ENCODE results near the gene MMP24OS. TPM values are rescaled to one million over a fixed set of nuclear protein-coding genes. Genes with fewer than 3 reads are reported as not detected.

The MMP24OS gene
- total and polyA plus RNA-seq, 2 donors (not counting 3 experiments of a cell fraction or from before 2014, with no cell fraction given): 35.1 to 55.6 TPM

DNA sequence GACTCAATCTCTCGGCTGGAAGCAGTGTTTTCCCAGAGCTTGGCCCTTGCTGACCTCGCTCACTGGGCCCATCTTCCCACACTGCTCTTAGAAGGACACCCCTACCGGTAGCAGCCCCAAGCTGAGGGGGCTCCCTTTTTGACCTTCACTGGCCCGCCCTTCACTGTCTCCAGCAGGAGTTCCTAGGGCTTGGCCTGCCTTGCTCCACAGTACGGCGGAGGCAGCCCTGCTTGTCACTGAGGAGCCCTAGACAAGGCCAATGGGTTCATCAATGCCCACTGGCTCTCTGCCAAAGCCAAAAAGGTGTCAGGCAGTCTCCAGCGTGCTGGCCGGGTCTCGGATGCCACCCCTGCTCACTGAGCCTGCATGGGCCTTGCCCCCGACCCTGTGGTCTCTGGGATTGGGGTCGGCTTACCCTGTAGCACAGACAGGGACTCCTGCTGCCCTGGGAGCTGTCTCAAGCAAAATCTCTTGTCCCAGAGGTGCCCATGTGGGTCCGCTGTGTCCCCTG lies 2.1 kb downstream of the MMP24OS start:
- Histone ChIP-seq H3K4me1 (ENCODE audit: control insufficient read depth, extremely low read depth, insufficient read depth, low read length) (peaks cover 7% of the 10 kb centered on the region), H2AFZ (ENCODE audit: low read depth, low read length) (no peak overlapping the region), H3K36me3 (ENCODE audit: control insufficient read depth in 2 of 2, extremely low read depth in 1 of 2, insufficient read depth in 2 of 2, low read length in 2 of 2) (peaks cover 16 to 23% of the 10 kb centered on the region in 2 experiments), H3K9me3 (replicated peaks; ENCODE audit: control insufficient read depth, insufficient read depth, low read length) (no peaks in the 10 kb centered on the region), H3K27me3 (ENCODE audit: control insufficient read depth in 2 of 2, insufficient read depth in 2 of 2, low read length in 2 of 2) (no peaks in the 10 kb centered on the region), H3K9ac (replicated peaks; ENCODE audit: extremely low read depth, insufficient read depth, low read length) (no peak overlapping the region), H3K4me2 (ENCODE audit: insufficient read depth, low read length) (no peak overlapping the region), H3K9me1 (replicated peaks; ENCODE audit: control insufficient read depth, extremely low read depth, insufficient read depth, low read length) (no peaks in the 10 kb centered on the region), H3K27ac (ENCODE audit: insufficient read depth, low read depth, low read length) (no peak overlapping the region), H3K4me3 (replicated peaks in 1 of 3; ENCODE audit: insufficient read depth in 1 of 3, low read depth in 1 of 3, low read length in 3 of 3) (no peak overlapping the region), H4K20me1 (replicated peaks; ENCODE audit: control insufficient read depth, extremely low read depth, insufficient read depth, low read length) (no peaks in the 10 kb centered on the region), H3K79me2 (ENCODE audit: control insufficient read depth, insufficient read depth, low read length) (peaks cover 15% of the 10 kb centered on the region)
- dilution Hi-C loops (cut with MboI; ENCODE audit: extremely low pct_ligation_motif_present, low sequenced_read_pairs) (no loop called here), intact Hi-C loops (cut with micrococcal nuclease) (no loop called here)
- BruUV-seq (replicated peaks): no TSS peak
- TF ChIP-seq EZH2 (IDR thresholded peaks at IDR 0.05; ENCODE audit: borderline replicate concordance, low read depth, low read length, severe bottlenecking) (no peak), GATA2 (IDR thresholded peaks at IDR 0.05; ENCODE audit: insufficient read depth, insufficient read length, low read depth, low read length) (no peak), FOS (IDR thresholded peaks at IDR 0.05; ENCODE audit: borderline replicate concordance, insufficient read depth, low read length) (no peak)
- TF ChIP-seq, protein P1, sequence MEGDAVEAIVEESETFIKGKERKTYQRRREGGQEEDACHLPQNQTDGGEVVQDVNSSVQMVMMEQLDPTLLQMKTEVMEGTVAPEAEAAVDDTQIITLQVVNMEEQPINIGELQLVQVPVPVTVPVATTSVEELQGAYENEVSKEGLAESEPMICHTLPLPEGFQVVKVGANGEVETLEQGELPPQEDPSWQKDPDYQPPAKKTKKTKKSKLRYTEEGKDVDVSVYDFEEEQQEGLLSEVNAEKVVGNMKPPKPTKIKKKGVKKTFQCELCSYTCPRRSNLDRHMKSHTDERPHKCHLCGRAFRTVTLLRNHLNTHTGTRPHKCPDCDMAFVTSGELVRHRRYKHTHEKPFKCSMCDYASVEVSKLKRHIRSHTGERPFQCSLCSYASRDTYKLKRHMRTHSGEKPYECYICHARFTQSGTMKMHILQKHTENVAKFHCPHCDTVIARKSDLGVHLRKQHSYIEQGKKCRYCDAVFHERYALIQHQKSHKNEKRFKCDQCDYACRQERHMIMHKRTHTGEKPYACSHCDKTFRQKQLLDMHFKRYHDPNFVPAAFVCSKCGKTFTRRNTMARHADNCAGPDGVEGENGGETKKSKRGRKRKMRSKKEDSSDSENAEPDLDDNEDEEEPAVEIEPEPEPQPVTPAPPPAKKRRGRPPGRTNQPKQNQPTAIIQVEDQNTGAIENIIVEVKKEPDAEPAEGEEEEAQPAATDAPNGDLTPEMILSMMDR (IDR thresholded peaks at IDR 0.05; ENCODE audit: extremely low read depth in 1 of 2, insufficient read depth in 1 of 2, low read depth in 1 of 2, low read length in 2 of 2): no peak
- DNase-seq (ENCODE audit: low read depth, low spot score) (no peak), FAIRE-seq (no peak)
- CTCF ChIA-PET: interaction anchor here (0.8 to 2.7 kb wide), 5 partner anchors 129 to 180 kb away, joined by 3 to 15 read pairs (median 5); partner anchors contain the start of gene EDEM2
- POLR2A ChIA-PET: interaction anchor here (0.8 to 1.3 kb wide), 2 partner anchors 9 to 417 kb away, joined by 3 read pairs; partner anchors contain the start of gene EIF6
